Measurements from ENCODE around the gene RUFY2. TPM values are rescaled to one million over a fixed set of nuclear protein-coding genes. Genes with fewer than 3 reads are reported as not detected.

The RUFY2 gene
- total and polyA plus RNA-seq, 11 donors, result 3.2 to 11.8 (median 8.6) TPM

DNA sequence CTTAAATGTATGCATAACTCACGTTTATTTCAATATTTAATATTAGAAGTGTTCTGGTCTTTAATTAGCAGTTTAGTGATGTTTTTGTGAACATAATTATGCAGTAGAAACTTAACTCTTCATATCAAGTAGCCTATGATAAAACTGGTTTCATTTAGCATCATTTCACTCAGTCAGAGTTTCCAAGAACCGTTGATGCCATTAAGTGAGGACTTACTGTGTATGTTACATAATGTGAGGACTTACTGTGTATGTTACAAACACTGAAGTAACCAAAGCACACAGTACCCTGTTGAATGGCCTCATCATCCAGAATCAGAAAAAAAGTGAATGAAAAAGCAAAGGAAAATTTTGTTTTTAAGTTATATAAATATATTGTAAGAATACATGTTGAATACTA lies 41.5 kb downstream of the RUFY2 start:
- intact Hi-C loops (cut with DNase I), result no loop called here
- Histone ChIP-seq H3K9me3 (no peaks in the 10 kb centered on the region), H3K4me3 (no peak overlapping the region), H3K4me1 (no peaks in the 10 kb centered on the region), H3K27ac (no peak overlapping the region), H3K27me3 (no peaks in the 10 kb centered on the region), H3K36me3 (peaks cover 0 to 93% (median 66%) of the 10 kb centered on the region in 9 donors)
- TF ChIP-seq, protein P1, sequence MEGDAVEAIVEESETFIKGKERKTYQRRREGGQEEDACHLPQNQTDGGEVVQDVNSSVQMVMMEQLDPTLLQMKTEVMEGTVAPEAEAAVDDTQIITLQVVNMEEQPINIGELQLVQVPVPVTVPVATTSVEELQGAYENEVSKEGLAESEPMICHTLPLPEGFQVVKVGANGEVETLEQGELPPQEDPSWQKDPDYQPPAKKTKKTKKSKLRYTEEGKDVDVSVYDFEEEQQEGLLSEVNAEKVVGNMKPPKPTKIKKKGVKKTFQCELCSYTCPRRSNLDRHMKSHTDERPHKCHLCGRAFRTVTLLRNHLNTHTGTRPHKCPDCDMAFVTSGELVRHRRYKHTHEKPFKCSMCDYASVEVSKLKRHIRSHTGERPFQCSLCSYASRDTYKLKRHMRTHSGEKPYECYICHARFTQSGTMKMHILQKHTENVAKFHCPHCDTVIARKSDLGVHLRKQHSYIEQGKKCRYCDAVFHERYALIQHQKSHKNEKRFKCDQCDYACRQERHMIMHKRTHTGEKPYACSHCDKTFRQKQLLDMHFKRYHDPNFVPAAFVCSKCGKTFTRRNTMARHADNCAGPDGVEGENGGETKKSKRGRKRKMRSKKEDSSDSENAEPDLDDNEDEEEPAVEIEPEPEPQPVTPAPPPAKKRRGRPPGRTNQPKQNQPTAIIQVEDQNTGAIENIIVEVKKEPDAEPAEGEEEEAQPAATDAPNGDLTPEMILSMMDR (IDR thresholded peaks at IDR 0.05), result no peak
- no peak for TF ChIP-seq POLR2A (IDR thresholded peaks at IDR 0.05)
- WGBS, 4 donors, result 61 to 88% (median 81%) methylated on average over 2 of the region's 2 CpGs
- DNase-seq (no peak), ATAC-seq (no peak)

DNA sequence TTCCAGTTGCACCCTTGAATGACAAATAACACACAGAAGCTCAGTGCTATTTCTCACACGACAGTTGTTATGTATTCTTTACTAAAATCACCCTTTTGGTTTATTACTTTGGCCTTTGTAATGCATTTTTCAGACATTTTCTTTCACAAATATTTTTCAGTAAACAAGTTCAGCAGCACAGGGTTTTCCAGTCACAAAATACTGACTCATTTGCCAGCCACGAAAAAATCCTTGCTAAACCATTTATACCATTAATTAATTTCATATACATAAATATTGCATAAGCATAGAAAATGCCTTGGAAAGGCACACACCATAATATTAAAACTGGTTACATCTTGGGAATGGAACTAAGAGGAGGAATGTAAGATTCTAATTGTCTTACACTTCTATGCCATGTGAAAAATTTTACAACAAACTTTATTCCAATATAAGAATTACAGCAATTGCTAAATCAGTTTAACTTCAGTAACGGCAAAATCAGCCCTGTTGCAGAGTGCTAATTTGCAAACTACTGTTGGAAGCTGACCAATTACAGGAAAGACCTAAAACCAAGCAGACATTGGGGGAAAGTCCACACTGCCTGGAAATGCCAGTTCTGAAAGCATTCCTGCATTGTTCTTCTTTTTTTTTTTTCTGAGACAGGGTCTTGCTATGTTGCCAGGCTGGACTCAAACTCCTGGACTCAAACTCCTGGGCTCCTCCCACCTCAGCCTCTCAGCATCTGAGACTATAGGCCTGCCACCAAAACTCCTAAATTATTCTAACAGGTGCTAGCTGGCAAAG lies 42.8 kb downstream of the RUFY2 start:
- H3K4me1 ChIP-seq, result no peaks in the 10 kb centered on the region
- DNase-seq, result no peak
- intact Hi-C loops (cut with DNase I), result no loop called here
- no peaks in the 10 kb centered on the region for H3K9me3 ChIP-seq
- TF ChIP-seq, protein P1 (IDR thresholded peaks at IDR 0.05), result no peak
- TF ChIP-seq POLR2A (IDR thresholded peaks at IDR 0.05), result no peak
- WGBS, 4 donors, result 91 to 97% (median 93%) methylated on average over 3 of the region's 3 CpGs
- peaks cover 0 to 91% (median 67%) of the 10 kb centered on the region in 9 donors for H3K36me3 ChIP-seq
- no peaks in the 10 kb centered on the region for H3K27me3 ChIP-seq
- H3K4me3 ChIP-seq, result no peak overlapping the region
- no peak for ATAC-seq
- no peak overlapping the region for H3K27ac ChIP-seq

GRCh38 chr10:68362590-68362989 lies 44.5 kb downstream of the RUFY2 start:
- H3K4me3 ChIP-seq, result no peak overlapping the region
- H3K36me3 ChIP-seq, result peaks cover 0 to 96% (median 71%) of the 10 kb centered on the region in 9 donors
- no peak for DNase-seq
- no peaks in the 10 kb centered on the region for H3K9me3 ChIP-seq
- intact Hi-C loops (cut with DNase I), result no loop called here
- no peaks in the 10 kb centered on the region for H3K4me1 ChIP-seq
- TF ChIP-seq POLR2A (IDR thresholded peaks at IDR 0.05), result no peak
- TF ChIP-seq, protein P1 (IDR thresholded peaks at IDR 0.05), result no peak
- H3K27ac ChIP-seq, result no peak overlapping the region
- no peaks in the 10 kb centered on the region for H3K27me3 ChIP-seq
- no peak for ATAC-seq
- 85 to 93% (median 90%) methylated on average over 3 of the region's 3 CpGs for WGBS, 4 donors

- peaks cover 0 to 99% (median 76%) of the 10 kb centered on the region in 9 donors for H3K36me3 ChIP-seq
- H3K27ac ChIP-seq, result no peak overlapping the region
- ATAC-seq (no peak), DNase-seq (no peak)
- no peaks in the 10 kb centered on the region for H3K4me1 ChIP-seq
- intact Hi-C loops (cut with DNase I), result no loop called here
- no peak overlapping the region for H3K4me3 ChIP-seq
- no peaks in the 10 kb centered on the region for H3K9me3 ChIP-seq
- no peak for TF ChIP-seq POLR2A (IDR thresholded peaks at IDR 0.05)
- TF ChIP-seq, protein P1 (IDR thresholded peaks at IDR 0.05), result no peak
- no peaks in the 10 kb centered on the region for H3K27me3 ChIP-seq
- 96 to 99% (median 97%) methylated on average over 6 of the region's 6 CpGs for WGBS, 4 donors
Measured at GRCh38 chr10:68359189-68359588, 47.9 kb downstream of the RUFY2 start.

Measured in heart left ventricle (tissue), 16 donors.